ENCODE data around the gene HEATR9.

HEATR9 gene

GRCh38 chr17:35913609-35914008 is 44.9 kb upstream of the HEATR9 start:
- Histone ChIP-seq H3K4me2 (ENCODE audit: low read length) (no peak overlapping the region), H3K9me3 (ENCODE audit: control insufficient read depth, low read length) (no peaks in the 10 kb centered on the region), H3K79me2 (no peaks in the 10 kb centered on the region), H3K4me1 (no peaks in the 10 kb centered on the region), H3K27me3 (ENCODE audit: control insufficient read depth, insufficient read depth, low read length) (no peaks in the 10 kb centered on the region), H3K9ac (no peak overlapping the region), H3K36me3 (ENCODE audit: control insufficient read depth, insufficient read depth, low read length) (no peaks in the 10 kb centered on the region), H2AFZ (no peak overlapping the region), H3K27ac (no peak overlapping the region), H3K4me3 (ENCODE audit: low read depth, low read length) (no peak overlapping the region)
- TF ChIP-seq CTCF (IDR thresholded peaks at IDR 0.05): no peak

- H3K9ac ChIP-seq: no peak overlapping the region
- no peaks in the 10 kb centered on the region for H3K79me2 ChIP-seq
- H3K9me3 ChIP-seq (ENCODE audit: control insufficient read depth, low read length): no peaks in the 10 kb centered on the region
- H3K27me3 ChIP-seq (ENCODE audit: control insufficient read depth, insufficient read depth, low read length): no peaks in the 10 kb centered on the region
- H3K4me2 ChIP-seq (ENCODE audit: low read length): no peak overlapping the region
- no peak overlapping the region for H3K4me3 ChIP-seq (ENCODE audit: low read depth, low read length)
- H3K4me1 ChIP-seq: no peaks in the 10 kb centered on the region
- no peak for TF ChIP-seq CTCF (IDR thresholded peaks at IDR 0.05)
- H3K36me3 ChIP-seq (ENCODE audit: control insufficient read depth, insufficient read depth, low read length): no peaks in the 10 kb centered on the region
- no peak overlapping the region for H3K27ac ChIP-seq
- H2AFZ ChIP-seq: no peak overlapping the region
Observed at GRCh38 chr17:35912942-35913341, 44.3 kb upstream of the HEATR9 start.

- Histone ChIP-seq H3K27ac (no peak overlapping the region), H3K4me3 (ENCODE audit: low read depth, low read length) (no peak overlapping the region), H3K4me2 (ENCODE audit: low read length) (no peak overlapping the region), H3K27me3 (ENCODE audit: control insufficient read depth, insufficient read depth, low read length) (no peaks in the 10 kb centered on the region), H3K4me1 (no peaks in the 10 kb centered on the region), H3K36me3 (ENCODE audit: control insufficient read depth, insufficient read depth, low read length) (no peaks in the 10 kb centered on the region), H2AFZ (no peak overlapping the region), H3K9ac (no peak overlapping the region), H3K9me3 (ENCODE audit: control insufficient read depth, low read length) (no peaks in the 10 kb centered on the region), H3K79me2 (no peaks in the 10 kb centered on the region)
- TF ChIP-seq CTCF (IDR thresholded peaks at IDR 0.05): no peak
Observed at GRCh38 chr17:35912339-35912912, 43.7 kb upstream of the HEATR9 start.

- Histone ChIP-seq H3K36me3 (ENCODE audit: control insufficient read depth, insufficient read depth, low read length) (no peaks in the 10 kb centered on the region), H3K4me2 (ENCODE audit: low read length) (no peak overlapping the region), H3K4me1 (no peaks in the 10 kb centered on the region), H3K27ac (no peak overlapping the region), H3K27me3 (ENCODE audit: control insufficient read depth, insufficient read depth, low read length) (no peaks in the 10 kb centered on the region), H3K79me2 (no peaks in the 10 kb centered on the region), H3K4me3 (ENCODE audit: low read depth, low read length) (no peak overlapping the region), H3K9ac (no peak overlapping the region), H3K9me3 (ENCODE audit: control insufficient read depth, low read length) (no peaks in the 10 kb centered on the region), H2AFZ (no peak overlapping the region)
- TF ChIP-seq CTCF (IDR thresholded peaks at IDR 0.05): no peak
Observed at GRCh38 chr17:35909408-35909807, 40.7 kb upstream of the HEATR9 start.

- H3K9me3 ChIP-seq (ENCODE audit: control insufficient read depth, low read length): no peaks in the 10 kb centered on the region
- no peak for TF ChIP-seq CTCF (IDR thresholded peaks at IDR 0.05)
Observed at GRCh38 chr17:35907691-35908090, 39.0 kb upstream of the HEATR9 start.

More at GRCh38 chr17:35907691-35908090, 39.0 kb upstream of the HEATR9 start:
- Histone ChIP-seq H3K27me3 (ENCODE audit: control insufficient read depth, insufficient read depth, low read length) (no peaks in the 10 kb centered on the region), H3K4me2 (ENCODE audit: low read length) (no peak overlapping the region), H3K27ac (no peak overlapping the region), H2AFZ (no peak overlapping the region), H3K4me1 (no peaks in the 10 kb centered on the region), H3K79me2 (no peaks in the 10 kb centered on the region), H3K9ac (no peak overlapping the region), H3K36me3 (ENCODE audit: control insufficient read depth, insufficient read depth, low read length) (no peaks in the 10 kb centered on the region), H3K4me3 (ENCODE audit: low read depth, low read length) (no peak overlapping the region)

Data from parathyroid adenoma (tissue), 2 donors.